Vagina (tissue), 2 donors: ENCODE measurements around the gene ATP5PD.

Source experiments
- POLR2AphosphoS5 ChIP-seq, 2 donors: sonication (generic); formaldehyde crosslinking; IDR thresholded peaks; one replicate each; pipeline ENCODE4 v1.9.0; 2017; ENCODE audit warnings: antibody characterized with exemption in 2 of 2, mild to moderate bottlenecking in 2 of 2, low read depth in 1 of 2; ENCODE audit not compliant: insufficient read depth in 1 of 2
- TF ChIP-seq, protein P1 (sequence below), 3 experiments: fragments of 450-650 bp in 2 of 3; fragments of 200-600 bp in 1 of 3; sonication (generic) in 1 of 3; IDR thresholded peaks; one replicate each; pipeline ENCODE4 v1.5.1; 2017 to 2019; ENCODE audit warnings: antibody characterized with exemption in 3 of 3, mild to moderate bottlenecking in 2 of 3, moderate library complexity in 2 of 3

DNA sequence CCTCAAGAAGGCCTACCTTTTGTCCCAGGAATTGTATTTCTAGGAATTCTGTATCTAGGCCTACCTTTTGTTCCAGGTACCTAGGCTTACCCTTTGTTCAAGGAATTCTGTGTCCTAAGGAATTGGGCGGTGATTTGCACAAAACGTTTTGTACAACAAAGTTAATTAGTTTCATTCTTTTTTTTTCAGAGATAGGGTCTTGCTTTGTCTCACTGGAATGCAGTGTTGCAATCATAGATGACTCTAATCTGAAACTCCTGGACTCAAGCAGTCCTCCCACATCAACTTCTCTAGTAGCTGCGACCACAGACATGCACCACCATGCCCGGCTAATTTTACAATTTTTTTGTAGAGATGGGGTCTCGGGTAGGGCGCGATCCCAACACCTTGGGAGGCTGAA is 52.3 kb downstream of the ATP5PD start:
- TF ChIP-seq POLR2AphosphoS5 (IDR thresholded peaks at IDR 0.05; ENCODE audit: insufficient read depth in 1 of 2, low read depth in 1 of 2) = no peak
- TF ChIP-seq, protein P1, sequence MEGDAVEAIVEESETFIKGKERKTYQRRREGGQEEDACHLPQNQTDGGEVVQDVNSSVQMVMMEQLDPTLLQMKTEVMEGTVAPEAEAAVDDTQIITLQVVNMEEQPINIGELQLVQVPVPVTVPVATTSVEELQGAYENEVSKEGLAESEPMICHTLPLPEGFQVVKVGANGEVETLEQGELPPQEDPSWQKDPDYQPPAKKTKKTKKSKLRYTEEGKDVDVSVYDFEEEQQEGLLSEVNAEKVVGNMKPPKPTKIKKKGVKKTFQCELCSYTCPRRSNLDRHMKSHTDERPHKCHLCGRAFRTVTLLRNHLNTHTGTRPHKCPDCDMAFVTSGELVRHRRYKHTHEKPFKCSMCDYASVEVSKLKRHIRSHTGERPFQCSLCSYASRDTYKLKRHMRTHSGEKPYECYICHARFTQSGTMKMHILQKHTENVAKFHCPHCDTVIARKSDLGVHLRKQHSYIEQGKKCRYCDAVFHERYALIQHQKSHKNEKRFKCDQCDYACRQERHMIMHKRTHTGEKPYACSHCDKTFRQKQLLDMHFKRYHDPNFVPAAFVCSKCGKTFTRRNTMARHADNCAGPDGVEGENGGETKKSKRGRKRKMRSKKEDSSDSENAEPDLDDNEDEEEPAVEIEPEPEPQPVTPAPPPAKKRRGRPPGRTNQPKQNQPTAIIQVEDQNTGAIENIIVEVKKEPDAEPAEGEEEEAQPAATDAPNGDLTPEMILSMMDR (IDR thresholded peaks at IDR 0.05) = no peak
